Heart left ventricle (tissue), 16 donors: ENCODE measurements around the gene GSDMA. TPM values are rescaled to one million over a fixed set of nuclear protein-coding genes. Genes with fewer than 3 reads are reported as not detected.
A peak's percentile ranks its signal among the peaks of the same experiment; 100 is the strongest.

Experiments used
- ATAC-seq, 4 donors: fragments of 200-7000 bp; cut with Tn5 transposase; one replicate each; pipeline ENCODE4 v1.9.1; 2020 to 2022; ENCODE audit warnings: moderate library complexity in 4 of 4, mild to moderate bottlenecking in 3 of 4, moderate number of reproducible peaks in 1 of 4
- DNase-seq, 5 donors: peaks; one replicate each; pipeline ENCODE4 v3.0.0-alpha.2; 2020
- H3K27ac ChIP-seq, 12 donors: fragments of 200-600 bp; sonication (generic) in 4 of 12; one replicate each; pipeline versions ENCODE4 v1.5.0 to v1.8.0; 2016 to 2022; ENCODE audit warnings: mild to moderate bottlenecking in 2 of 12
- H3K27me3 ChIP-seq, 9 donors: fragments of 200-600 bp; sonication (generic) in 2 of 9; one replicate each; pipeline versions ENCODE4 v1.5.1 to v1.8.0; 2016 to 2022; ENCODE audit warnings: mild to moderate bottlenecking in 3 of 9
- H3K36me3 ChIP-seq, 9 donors: fragments of 200-600 bp; sonication (generic) in 2 of 9; one replicate each; pipeline versions ENCODE4 v1.5.0 to v1.8.0; 2018 to 2022; ENCODE audit warnings: mild to moderate bottlenecking in 2 of 9
- H3K4me1 ChIP-seq, 12 donors: fragments of 200-600 bp; sonication (generic) in 4 of 12; one replicate each; pipeline versions ENCODE4 v1.5.0 to v1.8.0; 2016 to 2022; ENCODE audit warnings: mild to moderate bottlenecking in 3 of 12
- H3K4me3 ChIP-seq, 12 donors: fragments of 200-600 bp; sonication (generic) in 4 of 12; one replicate each; pipeline versions ENCODE4 v1.5.0 to v1.8.0; 2017 to 2022; ENCODE audit warnings: mild to moderate bottlenecking in 9 of 12, moderate library complexity in 4 of 12
- H3K9me3 ChIP-seq, 12 donors: fragments of 200-600 bp; sonication (generic) in 4 of 12; one replicate each; pipeline versions ENCODE4 v1.5.0 to v1.8.0; 2016 to 2022; ENCODE audit warnings: mild to moderate bottlenecking in 1 of 12
- POLR2A ChIP-seq, 2 donors: fragments of 450-650 bp; IDR thresholded peaks; one replicate each; pipeline ENCODE4 v1.6.1; 2017; ENCODE audit warnings: antibody characterized with exemption in 2 of 2, mild to moderate bottlenecking in 2 of 2, moderate library complexity in 2 of 2
- WGBS, 4 donors: extraction: QIAGEN DNeasy Blood & Tissue Kit in 2 of 4; methylation state at CpG; one replicate each; pipeline versions ENCODE4 v1.1.5 to v1.1.7; 2013 to 2018; 5-methylcytosine and 5-hydroxymethylcytosine counted together
- intact Hi-C, 10 donors: fragments of 100-400 bp; cut with DNase I; formaldehyde crosslinking; loops; one replicate each; pipeline versions ENCODE4 v1.11.1 to v1.14.2; 2022
- polyA plus RNA-seq, 2 donors: library from polyadenylated mRNA; stranded (reverse); fragments of 200-250 nt; gene quantifications; one replicate each; pipeline ENCODE4 v1.2.3, GENCODE V29; 2013
- total RNA-seq, 9 donors: library from RNA; depleted of rRNA in 2 of 9; stranded (reverse); fragments of >200 nt in 2 of 9; fragmentation: NEBNext Ultra II Directional in 3 of 9; extraction: Animal tissue kit (Norgen Biotek cat#: 25700) in 3 of 9; gene quantifications; one replicate each; pipeline versions ENCODE4 v1.1.0 to v1.2.4, GENCODE V29; 2016 to 2023
- TF ChIP-seq, protein P1 (sequence below), 12 donors: fragments of 200-600 bp; sonication (generic) in 4 of 12; IDR thresholded peaks; one replicate each; pipeline versions ENCODE4 v1.5.0 to v1.8.0; 2018 to 2022; ENCODE audit warnings: antibody characterized with exemption in 12 of 12, mild to moderate bottlenecking in 5 of 12
- donor health status: ischemic (EF 13 %, LVEDD 7.1; RV severe dilation, severe dysfunction).
- donor health status: healthy with polysubstance abuse.
- donor health status: DM: no; HTN: yes; CAD: no.
- donor health status: DM: no; HTN: no; CAD: no.
- donor health status: ischemic (EF 25% LVEDD 6.9; RV normal size, moderate dysfunction).
- donor health status: ischemic (EF 25% LVEDD 5.7; RV mildly dilated, moderate dysfunction).
- donor health status: healthy.
- donor health status: DM: yes; HTN: yes; CAD: no.
- donor health status: ischemic (EF 35%, LVEDD 5.7; RV mildly dilated, moderate dysfunction).
- donor health status: nonischemic (EF 11% LVEDD 7.7; RV severe dilation, severe dysfunction).
- donor health status: DM: yes; HTN: yes; CAD: no.
- donor health status: PGD.
- donor health status: ischemic (EF 29% LVEDD 5.4; RV normal size, mild dysfunction).
- donor health status: nonischemic (EF 23%, LVEDD 6.1; RV moderate dilation, normal function).

The GSDMA gene
- total and polyA plus RNA-seq, 11 donors, result 0.08 to 3.7 (median 0.49) TPM; not detected in 3

DNA sequence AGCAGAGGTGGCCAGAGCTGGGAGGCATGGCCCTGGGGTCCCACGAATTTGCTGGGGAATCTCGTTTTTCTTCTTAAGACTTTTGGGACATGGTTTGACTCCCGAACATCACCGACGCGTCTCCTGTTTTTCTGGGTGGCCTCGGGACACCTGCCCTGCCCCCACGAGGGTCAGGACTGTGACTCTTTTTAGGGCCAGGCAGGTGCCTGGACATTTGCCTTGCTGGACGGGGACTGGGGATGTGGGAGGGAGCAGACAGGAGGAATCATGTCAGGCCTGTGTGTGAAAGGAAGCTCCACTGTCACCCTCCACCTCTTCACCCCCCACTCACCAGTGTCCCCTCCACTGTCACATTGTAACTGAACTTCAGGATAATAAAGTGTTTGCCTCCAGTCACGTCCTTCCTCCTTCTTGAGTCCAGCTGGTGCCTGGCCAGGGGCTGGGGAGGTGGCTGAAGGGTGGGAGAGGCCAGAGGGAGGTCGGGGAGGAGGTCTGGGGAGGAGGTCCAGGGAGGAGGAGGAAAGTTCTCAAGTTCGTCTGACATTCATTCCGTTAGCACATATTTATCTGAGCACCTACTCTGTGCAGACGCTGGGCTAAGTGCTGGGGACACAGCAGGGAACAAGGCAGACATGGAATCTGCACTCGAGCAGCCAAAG, 54.7 kb downstream of the GSDMA start:
- Histone ChIP-seq H3K27me3 (no peaks in the 10 kb centered on the region), H3K9me3 (no peaks in the 10 kb centered on the region), H3K4me1 (peaks cover 0 to 66% (median 36%) of the 10 kb centered on the region in 12 donors), H3K4me3 (no peak overlapping the region), H3K27ac (peak overlapping the region in 10 of 12 donors; percentile 24 to 67 (median 35)), H3K36me3 (peaks cover 0 to 37% (median 33%) of the 10 kb centered on the region in 9 donors)
- intact Hi-C loops, result loop anchor here in 6 of 10 donors (5.0 to 10.0 kb wide), 6 partner anchors 77 to 277 kb away; partner anchors contain the start of gene CDC6 (in 2 of the 6)
- no peak for TF ChIP-seq POLR2A (IDR thresholded peaks at IDR 0.05)
- TF ChIP-seq, protein P1, sequence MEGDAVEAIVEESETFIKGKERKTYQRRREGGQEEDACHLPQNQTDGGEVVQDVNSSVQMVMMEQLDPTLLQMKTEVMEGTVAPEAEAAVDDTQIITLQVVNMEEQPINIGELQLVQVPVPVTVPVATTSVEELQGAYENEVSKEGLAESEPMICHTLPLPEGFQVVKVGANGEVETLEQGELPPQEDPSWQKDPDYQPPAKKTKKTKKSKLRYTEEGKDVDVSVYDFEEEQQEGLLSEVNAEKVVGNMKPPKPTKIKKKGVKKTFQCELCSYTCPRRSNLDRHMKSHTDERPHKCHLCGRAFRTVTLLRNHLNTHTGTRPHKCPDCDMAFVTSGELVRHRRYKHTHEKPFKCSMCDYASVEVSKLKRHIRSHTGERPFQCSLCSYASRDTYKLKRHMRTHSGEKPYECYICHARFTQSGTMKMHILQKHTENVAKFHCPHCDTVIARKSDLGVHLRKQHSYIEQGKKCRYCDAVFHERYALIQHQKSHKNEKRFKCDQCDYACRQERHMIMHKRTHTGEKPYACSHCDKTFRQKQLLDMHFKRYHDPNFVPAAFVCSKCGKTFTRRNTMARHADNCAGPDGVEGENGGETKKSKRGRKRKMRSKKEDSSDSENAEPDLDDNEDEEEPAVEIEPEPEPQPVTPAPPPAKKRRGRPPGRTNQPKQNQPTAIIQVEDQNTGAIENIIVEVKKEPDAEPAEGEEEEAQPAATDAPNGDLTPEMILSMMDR (IDR thresholded peaks at IDR 0.05), result no peak
- 36 to 47% (median 41%) methylated on average over 15 of the region's 15 CpGs for WGBS, 4 donors
- ATAC-seq, result peak in 1 of 4 donors; percentile 23
- peak in 2 of 5 donors; percentile 44 to 54 for DNase-seq

DNA sequence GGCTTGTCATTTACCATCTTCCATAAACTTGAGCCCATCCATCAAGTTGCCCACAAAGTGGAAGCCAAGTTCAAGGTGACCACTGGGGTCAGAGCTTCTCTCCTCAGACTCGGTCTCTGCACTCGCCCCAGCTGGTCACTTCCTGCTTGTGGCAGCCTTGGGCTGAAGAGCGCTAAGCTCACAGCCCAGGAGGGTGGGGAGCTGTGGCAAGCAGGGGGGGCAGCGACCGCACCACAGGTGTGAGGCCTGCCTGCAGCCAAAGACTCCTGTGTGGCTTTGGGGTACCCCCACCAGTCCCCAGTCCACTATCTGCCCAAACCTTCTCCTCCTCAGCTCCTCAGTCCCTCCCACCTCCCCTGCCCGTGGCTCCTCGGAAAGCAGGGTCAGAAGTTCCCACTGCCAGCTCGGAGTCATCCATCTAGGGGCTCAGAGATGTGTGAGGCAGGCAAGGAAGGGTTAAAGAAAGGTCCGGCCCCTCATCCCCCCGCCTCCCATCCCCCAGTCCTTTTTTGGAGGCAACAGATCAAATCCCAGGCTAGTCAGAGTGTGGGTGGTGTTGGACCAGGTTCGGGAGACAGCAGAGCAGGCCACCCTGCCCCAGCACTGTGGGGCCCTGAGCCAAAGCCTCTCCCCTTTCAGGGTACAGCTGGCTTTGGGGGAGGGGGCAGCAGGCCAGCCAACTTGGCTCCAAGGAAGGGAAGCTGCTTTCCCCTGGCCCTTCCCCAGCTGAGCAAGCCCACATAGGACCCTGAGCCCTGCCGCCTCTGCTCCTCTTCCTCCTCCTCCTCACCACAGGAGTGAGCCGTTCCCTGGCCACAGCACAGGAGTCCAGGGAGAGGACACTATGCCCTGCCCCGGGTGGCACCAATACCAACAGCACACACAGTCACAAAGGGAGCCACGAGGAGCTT, 55.7 kb downstream of the GSDMA start:
- H3K27ac ChIP-seq, result peak overlapping the region in 10 of 12 donors; percentile 24 to 67 (median 35)
- peaks cover 0 to 72% (median 37%) of the 10 kb centered on the region in 12 donors for H3K4me1 ChIP-seq
- no peak for TF ChIP-seq POLR2A (IDR thresholded peaks at IDR 0.05)
- TF ChIP-seq, protein P1 (IDR thresholded peaks at IDR 0.05), result no peak
- peaks cover 0 to 45% (median 40%) of the 10 kb centered on the region in 9 donors for H3K36me3 ChIP-seq
- H3K9me3 ChIP-seq, result no peaks in the 10 kb centered on the region
- H3K4me3 ChIP-seq, result no peak overlapping the region
- DNase-seq (peak; percentile 63 to 75 (median 70)), ATAC-seq (peak; percentile 6 to 52 (median 22))
- H3K27me3 ChIP-seq, result no peaks in the 10 kb centered on the region
- 53 to 54% (median 53%) methylated on average over 12 to 15 of the region's 15 CpGs for WGBS, 4 donors
- intact Hi-C loops, result loop anchor here in 6 of 10 donors (5.0 to 10.0 kb wide), 6 partner anchors 76 to 276 kb away; partner anchors contain the start of gene CDC6 (in 2 of the 6)

DNA sequence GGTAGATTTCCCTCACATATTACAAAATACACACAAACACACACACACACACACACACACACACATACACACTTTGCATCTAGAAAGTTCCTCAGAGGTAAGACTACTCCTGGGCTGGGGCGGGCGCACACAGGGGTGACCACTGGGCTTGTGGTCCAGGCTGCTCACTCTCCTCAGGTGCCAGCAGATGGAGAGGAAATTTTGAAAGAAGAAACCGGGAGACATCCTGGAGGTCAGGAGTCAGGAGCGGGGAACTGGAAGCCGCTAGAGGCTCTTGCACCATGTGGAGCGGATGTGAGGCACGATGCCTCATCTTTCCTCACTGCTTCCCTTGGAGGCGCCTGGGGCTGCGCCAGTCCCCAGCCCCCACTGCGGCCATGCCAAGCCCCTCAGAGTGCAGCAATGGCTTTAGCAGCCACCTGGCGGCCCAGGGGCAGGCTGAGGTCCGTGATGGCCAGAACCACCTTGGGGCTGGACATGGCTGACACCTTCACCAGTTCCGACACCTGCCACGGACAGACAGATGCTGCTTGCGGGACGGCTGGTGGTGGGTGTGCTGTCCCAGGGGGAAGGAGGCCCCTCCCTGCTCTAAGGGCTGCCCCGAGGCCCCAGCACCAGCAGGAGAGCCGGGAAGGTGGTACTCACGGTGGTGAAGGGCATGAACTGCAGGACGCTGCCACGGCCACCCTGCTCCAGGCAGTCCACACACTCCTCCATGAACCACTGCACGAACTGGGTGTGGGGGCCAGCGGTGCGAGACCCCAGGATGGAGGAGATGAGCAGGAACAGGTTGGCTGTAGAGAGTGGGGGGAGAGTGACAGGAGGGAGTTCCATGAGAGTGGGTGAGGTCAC, 56.6 kb downstream of the GSDMA start:
- peak in 1 of 4 donors; percentile 53 for ATAC-seq
- peaks cover 0 to 70% (median 30%) of the 10 kb centered on the region in 12 donors for H3K4me1 ChIP-seq

More for the DNA sequence above, 56.6 kb downstream of the GSDMA start:
- Histone ChIP-seq H3K4me3 (no peak overlapping the region), H3K27me3 (no peaks in the 10 kb centered on the region), H3K36me3 (peaks cover 0 to 50% (median 43%) of the 10 kb centered on the region in 9 donors), H3K27ac (peak overlapping the region in 5 of 12 donors; percentile 13 to 67 (median 33)), H3K9me3 (no peaks in the 10 kb centered on the region)
- DNase-seq, result no peak
- TF ChIP-seq, protein P1 (IDR thresholded peaks at IDR 0.05), result no peak
- no peak for TF ChIP-seq POLR2A (IDR thresholded peaks at IDR 0.05)
- 84 to 85% (median 84%) methylated on average over 18 to 24 of the region's 24 CpGs for WGBS, 4 donors
- intact Hi-C loops, result loop anchor here in 6 of 10 donors (5.0 to 10.0 kb wide), 6 partner anchors 75 to 275 kb away; partner anchors contain the start of gene CDC6 (in 2 of the 6)
